GM19023 (cell line): ENCODE data around the gene ALKBH4.
"Not testable (repeated sequence)": the region's sequence is repeated elsewhere in the genome, so short reads cannot be mapped to it uniquely, and the experiment has no call there.

Source experiments
- ATAC-seq: cut with Tn5 transposase; IDR thresholded peaks from one replicate; pipeline ENCODE4 v1.9.1; 2021; ENCODE audit warnings: mild to moderate bottlenecking, moderate library complexity; ENCODE audit not compliant: unreplicated experiment

Gene ALKBH4

DNA sequence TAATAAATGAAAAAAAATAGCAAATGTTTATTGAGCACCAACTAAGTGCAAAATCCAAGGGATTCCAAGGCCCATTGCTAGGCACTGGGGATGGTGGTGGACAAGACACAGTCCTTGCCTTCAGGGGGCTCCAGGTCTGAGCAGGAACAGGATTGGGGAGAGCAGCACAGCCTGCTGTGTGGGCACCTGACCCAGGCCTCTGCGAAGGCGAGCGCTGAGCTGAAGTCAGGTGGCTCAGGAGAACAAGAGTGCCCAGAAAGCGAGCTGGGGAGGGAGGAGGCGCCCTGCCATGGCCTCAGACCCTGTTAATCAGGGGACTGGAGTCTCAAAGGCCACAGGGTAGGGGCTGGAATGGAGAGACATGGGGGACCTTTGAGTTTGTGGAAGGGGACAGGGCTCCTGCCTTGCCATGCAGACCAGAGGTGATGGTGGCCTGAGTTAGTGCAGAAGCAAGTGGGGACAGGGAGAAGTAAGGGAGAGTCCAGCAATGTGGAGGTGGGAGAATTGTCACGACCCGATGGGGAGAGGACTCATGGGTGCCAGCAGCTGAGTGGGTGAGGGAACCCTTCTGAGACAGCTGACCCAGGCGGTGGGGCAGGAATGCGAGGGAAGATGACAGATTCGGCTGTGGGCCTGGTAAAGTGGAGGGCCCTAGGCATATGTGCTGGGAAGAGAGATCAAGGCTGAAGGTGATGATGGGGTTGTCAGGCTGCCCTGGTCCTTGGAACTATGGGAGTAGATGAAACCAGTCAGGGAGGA, 35.3 kb downstream of the ALKBH4 start:
- no peak for ATAC-seq

DNA sequence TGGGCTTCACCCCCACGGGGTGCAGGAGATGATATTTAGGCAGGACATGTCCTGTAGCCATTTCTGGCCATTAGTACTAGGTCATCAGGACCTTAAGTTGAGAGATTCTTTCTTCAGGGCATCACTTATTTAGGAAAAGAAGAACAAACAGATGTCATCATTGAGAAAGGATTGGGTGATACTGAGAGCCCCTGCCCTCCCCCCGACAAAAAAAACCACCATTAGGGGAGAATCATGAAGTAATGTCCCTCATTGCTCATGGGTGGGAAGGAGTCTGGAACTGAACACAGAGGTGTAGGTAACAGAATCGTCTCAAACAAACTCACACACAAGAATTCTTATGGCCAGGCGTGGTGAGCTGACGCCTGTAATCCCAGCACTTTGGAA, 37.7 kb downstream of the ALKBH4 start:
- ATAC-seq = no peak

DNA sequence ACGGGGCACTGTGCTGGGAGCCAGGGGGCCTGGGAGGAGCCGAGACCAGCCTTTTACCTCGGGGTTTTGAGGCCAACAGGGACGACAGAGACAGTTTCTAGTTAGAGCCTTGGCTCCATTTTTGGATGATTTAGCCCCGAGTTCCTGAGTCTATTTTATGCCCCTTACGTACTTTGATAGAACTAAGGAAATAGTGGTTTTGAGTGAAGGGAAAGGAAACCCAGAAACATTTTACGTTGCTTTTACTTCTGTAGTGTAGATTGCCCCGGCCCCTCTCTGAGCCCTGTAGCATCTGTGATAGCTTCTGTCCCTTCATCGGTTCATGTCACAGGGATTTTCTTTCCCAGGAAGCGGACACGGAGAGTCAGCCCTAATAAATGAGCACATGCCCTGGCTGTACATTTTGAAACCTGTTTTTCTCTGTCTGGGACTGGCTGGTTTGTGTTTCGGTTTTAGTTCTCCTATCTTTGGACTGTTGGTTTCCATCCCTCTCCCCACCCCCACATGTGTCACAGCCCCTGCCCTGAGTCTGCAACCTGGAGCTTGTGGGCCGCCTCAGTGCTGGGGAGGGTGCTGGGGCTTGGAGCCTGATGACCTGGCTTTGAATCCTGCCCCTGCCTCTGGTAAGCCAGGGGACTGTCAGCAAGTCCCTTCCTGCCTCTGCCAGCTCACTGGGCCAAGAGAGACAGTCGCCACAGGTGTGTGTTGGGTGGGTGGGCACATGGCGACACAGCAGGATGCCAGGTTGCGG, 38.2 kb downstream of the ALKBH4 start:
- ATAC-seq = peak; percentile 47

DNA sequence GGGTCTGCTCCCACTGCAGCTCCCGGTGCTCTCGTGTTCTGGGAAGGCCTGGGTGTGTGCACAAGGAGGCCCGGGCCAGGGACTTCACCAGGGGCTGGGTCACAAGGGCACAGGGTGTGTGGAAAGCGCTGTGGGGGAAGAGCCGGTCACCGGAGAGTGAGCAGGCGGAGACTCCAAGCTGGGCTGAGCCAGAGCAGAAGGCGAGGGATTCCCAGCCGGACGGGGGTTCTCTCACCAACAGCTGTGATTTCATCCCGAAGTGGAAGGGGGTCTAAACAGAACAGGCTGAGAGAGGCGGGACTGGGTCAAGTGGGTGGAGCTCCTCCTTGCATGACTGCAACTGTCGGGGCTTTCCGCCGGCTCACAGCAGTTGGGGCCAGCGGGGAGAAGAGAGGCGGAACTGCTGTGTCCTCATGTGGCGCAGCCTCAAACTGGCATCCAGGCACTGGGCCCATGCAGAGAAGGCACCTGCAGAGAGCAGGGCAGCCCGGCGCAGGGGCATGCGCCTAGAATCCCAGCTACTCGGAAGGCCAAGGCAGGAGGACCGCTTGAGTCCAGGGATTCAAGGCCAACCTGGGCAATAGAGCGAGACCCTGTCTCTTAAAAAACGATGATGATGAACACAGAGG, 38.9 kb downstream of the ALKBH4 start:
- peak; percentile 57 for ATAC-seq

DNA sequence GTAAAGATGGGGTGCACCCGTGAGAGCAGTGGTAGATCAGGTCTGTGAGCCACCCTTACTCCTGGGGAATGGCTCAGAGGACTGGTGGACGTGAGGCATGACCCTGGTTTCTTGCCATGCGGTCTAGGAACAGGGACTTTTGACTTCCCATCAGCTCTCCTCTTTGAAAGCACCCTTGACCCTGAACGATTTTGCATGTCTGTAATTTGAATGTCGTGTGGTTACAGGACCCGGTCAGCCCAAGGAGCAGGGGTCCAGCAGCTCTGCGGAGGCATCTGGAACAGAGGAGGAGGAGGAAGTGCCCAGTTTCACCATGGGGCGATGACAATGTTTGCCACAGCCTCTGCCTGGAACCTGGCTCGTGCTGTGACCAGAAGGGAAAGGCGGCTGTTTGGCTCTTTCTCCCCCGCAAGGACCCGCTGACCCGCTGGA, 39.9 kb downstream of the ALKBH4 start:
- no peak for ATAC-seq

DNA sequence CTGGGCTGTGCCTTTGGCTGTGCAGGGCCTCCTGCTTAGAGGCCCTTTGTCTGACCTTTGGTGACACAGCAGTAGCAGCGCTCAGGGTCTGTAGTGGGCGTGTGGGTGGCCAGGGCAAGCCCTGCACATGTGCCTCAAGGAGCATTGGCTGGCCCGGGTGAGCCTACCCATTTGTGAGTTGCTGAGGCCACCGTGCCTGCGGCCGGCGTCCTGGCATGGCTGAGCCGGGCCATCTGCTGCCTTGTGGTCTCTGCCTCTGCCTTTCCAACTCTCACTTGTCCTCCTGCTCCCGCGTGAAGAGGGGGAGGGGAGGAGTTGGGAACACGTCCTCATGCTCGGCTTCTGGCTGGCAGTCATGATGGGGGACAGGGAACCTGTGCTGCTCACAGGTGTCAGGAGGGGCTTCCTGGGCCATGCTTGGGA, 40.5 kb downstream of the ALKBH4 start:
- no peak for ATAC-seq

DNA sequence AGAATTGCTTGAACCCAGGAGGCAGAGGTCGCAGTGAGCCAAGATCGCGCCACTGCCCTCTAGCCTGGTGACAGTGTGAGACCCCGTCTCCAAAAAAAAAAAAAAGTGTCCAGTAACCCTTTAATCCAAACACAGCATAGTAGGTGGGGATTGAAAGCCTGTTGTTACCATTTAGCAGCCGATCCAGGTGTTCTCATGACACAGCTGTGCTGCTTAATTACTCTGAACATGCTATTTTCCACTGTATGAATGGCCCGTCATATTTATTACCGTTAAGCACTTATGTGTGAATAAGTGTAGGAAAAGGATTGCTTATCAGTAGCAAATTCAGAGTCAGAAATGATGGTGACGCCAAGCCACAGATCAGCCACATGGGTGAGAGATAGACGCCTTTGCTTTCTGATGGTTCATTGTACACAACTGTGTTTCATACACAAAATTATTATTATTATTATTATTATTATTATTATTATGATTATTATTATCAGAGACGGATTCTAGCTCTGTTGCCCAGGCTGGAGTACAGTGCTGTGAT, 42.9 kb downstream of the ALKBH4 start:
- no peak for ATAC-seq

DNA sequence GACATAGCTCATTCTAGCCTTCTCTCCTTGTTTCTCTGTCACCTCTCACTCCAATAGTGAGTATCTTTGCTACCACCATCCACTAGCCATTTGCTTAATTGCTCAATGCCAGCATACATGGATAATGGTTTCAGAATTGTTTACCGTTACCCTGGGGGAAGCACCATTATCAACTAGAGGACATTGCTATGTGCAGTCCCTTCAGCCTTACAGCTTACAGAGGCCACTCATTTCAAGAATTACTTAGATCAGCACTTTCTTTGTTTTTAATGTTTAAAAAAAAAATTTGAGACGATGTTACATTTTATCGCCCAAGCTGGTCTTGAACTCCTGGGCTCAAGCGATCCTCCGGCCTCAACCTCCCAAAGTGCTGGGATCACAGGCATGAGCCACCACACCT, 46.1 kb downstream of the ALKBH4 start:
- no peak for ATAC-seq

DNA sequence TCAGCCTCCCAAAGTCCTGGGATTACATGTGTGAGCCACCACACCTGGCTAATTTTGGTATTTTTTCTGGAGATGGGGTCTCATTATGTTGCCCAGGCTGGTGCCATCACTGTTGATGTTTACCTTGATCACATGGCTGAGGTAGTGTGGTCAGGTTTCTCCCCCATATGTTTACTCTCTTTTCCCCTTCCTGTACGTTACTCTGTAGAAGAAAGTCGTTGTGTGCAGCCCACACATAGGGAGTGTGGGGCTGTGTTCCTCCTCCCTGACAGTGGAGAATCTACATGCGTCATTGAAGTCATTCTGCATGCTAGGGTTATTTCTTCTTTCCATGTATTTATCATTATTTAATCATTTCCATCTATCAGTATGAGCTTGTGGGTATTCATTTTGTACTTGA, 47.6 kb downstream of the ALKBH4 start:
- ATAC-seq = no peak

DNA sequence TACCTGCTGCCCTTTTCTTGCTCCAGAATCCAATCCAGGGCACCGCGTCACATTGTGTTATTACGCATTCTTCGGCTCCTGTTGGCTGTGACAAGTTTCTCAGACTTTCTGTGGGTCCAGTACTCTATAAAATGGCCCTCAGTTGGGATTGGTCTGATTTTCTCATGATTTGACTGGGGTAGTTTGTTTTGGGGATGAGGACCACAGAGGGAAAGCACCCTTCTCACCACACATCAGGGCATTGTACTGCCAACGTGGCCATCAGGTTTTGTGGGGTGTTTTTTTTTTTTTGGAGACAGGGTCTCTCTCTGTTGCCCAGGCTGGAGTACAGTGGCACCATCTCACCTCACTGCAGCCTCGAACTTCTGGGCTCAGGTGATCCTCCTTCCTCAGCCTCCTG, 48.3 kb downstream of the ALKBH4 start:
- ATAC-seq = no peak

DNA sequence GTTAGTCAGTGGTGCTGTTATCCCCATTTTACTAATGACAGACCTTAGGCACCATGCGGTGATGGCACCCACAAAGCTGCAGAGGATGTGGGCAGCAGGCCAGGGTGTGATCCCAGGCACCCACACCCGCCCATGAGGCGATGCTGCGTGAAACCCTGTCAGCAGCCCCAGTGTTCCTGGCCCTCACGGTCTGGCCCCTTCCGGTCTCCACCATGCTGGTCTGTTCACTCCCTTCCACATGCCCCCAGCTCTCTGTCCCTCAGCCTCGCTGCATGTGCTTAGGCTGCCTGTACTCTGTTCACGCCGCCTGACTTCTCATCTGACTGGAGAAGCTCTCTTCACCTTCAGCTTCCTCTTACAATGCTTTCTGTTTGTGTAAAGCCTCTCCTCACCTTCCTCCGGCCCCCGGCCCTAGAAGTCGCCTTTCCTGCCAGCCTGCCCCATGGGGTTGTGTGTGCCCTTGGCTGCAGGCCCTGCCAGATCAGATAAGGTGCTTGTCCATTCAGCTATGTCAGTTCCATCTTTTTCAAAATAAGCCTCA, 48.9 kb downstream of the ALKBH4 start:
- peak; percentile 41 for ATAC-seq

DNA sequence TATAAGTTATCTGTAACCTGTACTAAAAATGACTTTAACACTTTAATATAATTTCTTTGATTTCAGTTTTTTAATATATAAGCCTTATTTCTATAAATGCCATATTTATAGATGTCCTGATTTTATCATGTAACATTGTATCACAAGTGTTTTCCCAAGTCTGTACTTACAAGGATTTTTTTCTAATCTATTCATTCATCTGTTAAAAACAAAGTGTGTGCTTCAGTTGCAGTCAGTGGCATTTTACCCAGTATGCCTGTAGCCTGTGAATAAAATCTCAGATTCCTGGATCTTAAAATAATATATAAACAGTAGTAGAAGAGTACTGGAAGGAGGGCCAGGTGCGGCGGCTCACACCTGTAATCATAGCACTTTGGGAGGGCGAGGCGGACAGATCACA, 51.1 kb downstream of the ALKBH4 start:
- ATAC-seq = no peak

DNA sequence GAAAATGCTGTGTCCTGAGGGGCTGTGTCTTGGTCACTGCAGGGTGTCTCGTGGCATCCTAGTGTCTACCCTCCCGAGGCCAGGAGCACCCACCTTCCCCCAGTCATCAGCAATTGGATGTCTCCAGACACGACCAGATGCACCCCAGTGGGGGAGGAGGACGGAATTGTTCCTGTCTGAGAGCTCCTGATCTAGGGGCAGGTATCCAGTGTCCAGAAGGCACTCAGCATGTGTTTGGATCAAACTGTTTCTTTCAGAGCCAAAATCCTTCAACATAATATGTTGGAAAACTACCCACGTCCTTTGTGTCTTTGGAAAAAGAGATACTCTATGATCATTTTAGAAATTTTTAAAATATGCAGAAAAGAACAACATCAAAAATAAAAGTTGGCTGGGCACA, 51.6 kb downstream of the ALKBH4 start:
- no peak for ATAC-seq

DNA sequence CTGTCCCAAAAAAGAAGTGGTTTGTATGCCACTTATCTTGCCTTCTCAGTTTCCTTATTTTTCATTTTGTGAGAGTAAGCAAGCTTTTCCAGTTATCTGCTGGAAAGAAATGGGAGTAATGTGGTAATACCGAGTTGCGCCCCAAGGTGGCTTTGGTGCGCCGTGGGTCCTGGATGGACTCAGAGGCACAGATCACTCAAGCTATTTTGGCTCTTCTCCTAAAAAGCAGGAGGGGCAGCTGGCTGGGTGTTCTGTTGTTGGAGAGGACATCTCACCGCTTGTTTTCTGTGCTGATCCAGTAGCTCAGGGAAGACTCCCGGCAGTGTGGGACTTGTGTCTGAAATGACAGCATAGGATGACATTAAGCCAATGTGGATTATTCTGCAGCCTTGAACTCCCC, 52.1 kb downstream of the ALKBH4 start:
- ATAC-seq = no peak

DNA sequence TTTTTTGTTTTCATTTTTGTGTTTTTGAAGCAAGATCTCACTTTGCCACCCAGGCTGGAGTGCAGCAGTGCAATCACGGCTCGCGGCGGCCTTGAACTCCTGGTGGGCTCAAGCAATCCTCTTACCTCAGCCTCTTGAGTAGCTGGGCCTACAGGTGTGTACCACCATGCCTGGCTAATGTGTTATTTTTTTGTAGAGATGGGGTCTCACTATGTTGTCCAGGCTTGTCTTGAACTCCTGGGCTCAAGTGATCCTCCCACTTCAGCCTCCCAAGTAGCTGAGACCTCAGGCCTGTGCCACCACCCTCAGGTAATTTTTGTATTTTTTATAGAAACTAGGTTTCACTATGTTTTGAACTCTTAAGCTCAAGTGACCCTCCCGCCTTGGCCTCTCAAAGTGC, 53.7 kb downstream of the ALKBH4 start:
- ATAC-seq = no peak

DNA sequence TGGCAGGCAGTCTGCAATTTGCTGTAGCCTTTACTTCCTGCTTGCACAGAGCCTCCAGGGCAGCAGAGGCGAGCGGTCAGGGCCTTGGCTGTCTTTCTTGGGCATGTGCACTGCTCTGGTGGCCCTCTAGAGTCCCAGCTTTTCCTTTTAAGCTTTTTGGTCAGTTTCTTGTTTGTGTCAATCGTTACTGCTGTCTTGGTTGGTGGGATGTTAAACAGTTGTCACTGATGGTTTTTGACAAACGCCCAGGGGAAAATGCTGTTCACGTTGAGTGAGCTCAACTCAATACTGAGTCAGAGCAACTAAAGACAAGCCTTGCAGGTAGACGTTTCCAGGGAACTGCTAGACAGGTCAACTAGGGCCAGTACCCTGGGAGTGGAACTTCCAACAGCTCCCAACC, 54.5 kb downstream of the ALKBH4 start:
- ATAC-seq = no peak

DNA sequence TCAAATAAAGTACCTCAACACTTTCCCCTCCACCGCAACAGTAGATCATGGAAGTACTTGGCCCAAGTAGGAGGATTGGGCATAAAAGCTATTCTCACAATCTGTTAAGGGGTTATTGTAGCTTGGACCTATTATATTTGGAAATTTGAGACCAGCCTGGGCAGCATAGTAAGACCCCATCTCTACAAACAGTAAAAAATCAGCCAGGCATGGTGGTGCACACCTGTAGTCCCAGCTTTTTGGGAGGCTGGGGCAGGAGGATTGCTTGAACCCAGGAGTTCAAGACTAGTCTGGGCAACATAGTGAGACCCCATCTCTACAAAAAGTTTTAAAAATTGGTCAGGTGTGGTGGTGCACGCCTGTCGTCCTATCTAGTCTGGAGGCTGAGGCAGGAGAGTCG, 55.3 kb downstream of the ALKBH4 start:
- no peak for ATAC-seq

DNA sequence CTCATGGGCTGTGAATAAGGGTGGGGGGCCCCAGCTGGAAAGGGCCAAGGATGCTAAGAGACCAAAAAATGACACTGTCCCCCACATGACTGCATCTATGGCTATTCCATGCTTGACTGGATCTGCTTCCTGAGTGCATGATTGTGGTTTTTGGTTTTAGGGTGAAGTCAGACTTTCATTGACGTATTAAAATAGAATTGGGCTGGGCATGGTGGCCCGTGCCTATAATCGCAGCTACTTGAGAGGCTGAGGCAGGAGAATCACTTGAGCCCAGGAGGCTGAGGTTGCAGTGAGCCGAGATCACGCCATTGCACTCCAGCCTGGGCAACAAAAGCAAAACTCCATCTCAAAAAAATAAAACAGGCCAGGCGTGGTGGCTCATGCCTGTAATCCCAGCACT, 56.1 kb downstream of the ALKBH4 start:
- not testable (repeated sequence) for ATAC-seq

DNA sequence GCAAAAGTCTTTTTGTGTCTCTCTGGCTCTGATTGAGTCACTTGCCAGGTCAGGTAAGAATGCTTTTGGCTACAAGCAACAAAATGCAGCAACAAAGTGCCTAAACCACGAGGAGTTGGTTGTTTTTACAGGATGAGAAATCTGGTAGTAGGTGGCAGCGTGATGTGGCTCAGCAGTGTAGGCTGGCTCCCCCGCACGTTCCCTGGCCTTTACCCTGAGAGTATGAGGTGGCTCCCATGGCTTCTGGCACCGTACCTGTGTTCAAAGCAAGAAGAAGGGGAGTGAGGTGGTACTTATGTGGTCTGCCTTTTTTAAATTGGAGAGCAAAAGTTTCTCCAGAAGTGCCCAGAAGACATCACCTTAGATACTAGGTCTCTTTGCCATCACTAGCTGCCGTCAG, 56.8 kb downstream of the ALKBH4 start:
- no peak for ATAC-seq
